GM18873 (cell line): ENCODE data around the gene CXXC4.

ENCODE experiments used
- ATAC-seq: cut with Tn5 transposase; IDR thresholded peaks from one replicate; pipeline ENCODE4 v1.9.1; 2021; ENCODE audit warnings: mild to moderate bottlenecking, moderate library complexity, moderate number of reproducible peaks; ENCODE audit not compliant: unreplicated experiment, low FRiP score

Gene CXXC4

DNA sequence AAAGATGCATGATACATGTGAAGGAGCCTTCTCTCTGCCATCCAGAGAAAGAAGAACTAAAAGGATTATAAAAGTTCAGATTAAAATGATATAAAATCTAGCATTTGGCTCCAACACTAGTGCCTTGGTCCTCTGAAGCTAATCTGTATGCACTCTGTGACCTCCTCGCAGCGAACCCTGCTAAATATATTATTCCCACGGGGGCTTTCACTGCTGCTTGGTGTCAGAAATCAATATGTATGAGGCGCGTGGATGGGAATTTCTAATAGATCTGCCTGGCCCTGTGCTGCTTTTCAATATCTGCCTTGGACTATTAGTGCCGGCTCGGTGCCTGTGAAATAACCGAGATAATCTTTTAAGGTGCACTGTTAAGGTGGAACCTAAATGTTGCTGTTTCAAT, 69.7 kb downstream of the CXXC4 start:
- no peak for ATAC-seq

- ATAC-seq, result no peak
Observed at GRCh38 chr4:104424475-104424941, 70.2 kb downstream of the CXXC4 start.

DNA sequence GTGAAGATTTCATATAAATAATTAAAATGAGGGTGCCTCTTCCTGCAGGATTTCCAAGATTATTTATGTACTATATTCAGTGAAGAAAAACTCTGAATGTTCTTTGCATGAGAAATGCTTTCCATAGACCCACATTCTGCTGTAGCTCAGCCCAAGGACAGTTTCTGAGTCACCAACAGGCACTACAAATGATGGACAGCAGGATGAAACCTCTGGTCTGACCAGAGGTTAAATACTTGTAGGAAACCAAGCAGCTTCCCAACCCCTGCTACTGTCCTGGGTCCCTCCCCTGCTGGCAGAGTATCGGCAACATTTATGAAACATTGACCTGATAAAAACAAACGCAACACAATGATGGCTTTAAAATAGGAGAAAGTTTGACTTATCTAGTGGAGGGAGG, 73.1 kb downstream of the CXXC4 start:
- no peak for ATAC-seq

GRCh38 chr4:104420766-104421165, 73.9 kb downstream of the CXXC4 start:
- no peak for ATAC-seq
